H54 (cell line): ENCODE data around the gene RACGAP1.

Source experiments
- DNase-seq: peaks from one replicate; pipeline ENCODE4 v3.0.0; 2011; ENCODE audit warnings: low spot score, mixed read lengths; ENCODE audit not compliant: insufficient read length
- FAIRE-seq: peaks from 3 replicates; lab custom pipeline; 2011; peaks lifted over from hg19 to GRCh38; lab: Jason Lieb, UNC
- POLR2A ChIP-seq: IDR thresholded peaks from 2 replicates; pipeline ENCODE4 v1.6.1; 2011; ENCODE audit warnings: low read depth, mild to moderate bottlenecking, low read length

RACGAP1 gene

DNA sequence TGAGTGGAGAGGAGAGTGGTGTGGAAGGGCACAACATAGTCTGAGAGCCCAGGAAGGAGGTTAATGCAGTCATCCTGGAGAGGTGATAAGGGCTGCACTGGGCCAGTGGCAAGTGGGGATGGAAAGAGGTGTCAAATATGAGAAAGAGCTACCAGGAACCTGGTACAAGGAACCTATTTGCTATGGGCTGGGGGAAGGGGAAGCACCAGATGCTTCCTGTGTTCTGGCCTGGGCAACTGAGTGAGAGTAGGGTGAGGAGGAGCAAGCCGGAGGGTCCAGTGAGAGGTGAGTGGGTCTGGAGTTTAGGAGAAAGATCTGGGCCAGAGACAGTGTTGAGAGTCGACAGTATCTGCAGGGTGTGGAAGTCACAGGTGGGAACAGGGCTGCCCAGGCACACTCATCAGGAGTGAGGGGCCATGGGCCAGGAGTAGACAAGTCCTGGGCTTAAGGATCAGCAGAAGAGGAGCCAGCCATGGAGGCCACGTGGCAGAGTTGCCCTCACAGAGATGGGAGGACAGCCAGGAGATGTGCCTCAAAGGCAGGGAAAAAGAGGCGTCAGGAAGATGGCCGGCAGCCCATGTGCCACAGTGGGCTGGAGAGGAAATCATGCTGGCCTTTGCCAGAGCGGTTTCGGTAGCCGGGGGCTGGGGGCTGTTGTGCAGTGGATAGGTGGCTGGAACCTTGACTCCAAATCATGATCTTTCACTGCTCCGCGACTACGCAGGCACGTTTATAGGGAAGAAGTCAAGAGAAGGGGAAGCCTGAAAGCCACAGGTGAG, 55.5 kb downstream of the RACGAP1 start:
- TF ChIP-seq POLR2A = no peak
- FAIRE-seq = no peak

DNA sequence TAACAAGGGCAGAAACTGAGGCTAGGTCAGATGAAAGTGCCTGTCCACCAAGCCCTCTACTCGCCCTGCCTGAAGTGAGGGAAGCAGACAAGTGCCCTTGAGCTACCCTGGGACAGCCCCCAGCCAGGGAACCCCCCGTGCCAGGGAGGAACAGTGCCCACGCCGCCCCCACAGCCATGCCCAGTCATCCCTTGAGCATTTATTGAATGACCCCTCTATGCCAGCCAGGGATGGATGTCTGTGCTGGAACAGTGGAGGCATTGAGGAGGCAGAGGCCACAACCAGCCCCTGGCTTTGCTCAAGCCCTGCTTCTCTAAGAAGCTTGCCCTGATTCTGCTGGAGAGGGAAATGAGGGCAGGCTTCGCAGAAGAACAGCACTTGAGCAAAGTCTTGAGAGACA, 56.3 kb downstream of the RACGAP1 start:
- DNase-seq = no peak
- TF ChIP-seq POLR2A = no peak
- FAIRE-seq = no peak

More for the DNA sequence above, 55.5 kb downstream of the RACGAP1 start:
- no peak for DNase-seq

DNA sequence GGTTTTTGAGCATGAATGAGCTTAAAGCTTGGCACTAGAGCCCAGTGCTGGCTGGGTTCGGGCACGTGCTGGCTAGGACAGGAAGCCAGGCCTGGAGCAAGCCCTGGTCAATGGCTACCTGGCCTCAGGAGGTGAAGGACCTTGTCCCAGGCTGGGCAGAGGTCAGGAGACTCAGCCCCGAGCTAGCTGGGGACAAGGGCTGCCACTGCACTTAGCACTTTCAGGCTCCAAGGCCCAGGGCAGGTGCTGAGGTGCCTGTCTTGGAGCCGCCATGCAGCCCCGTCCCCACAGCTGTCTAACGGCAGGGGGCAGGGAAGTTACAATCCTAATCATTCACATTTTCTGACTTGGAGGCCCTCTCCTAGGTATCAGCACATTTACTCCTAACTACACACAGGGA, 56.8 kb downstream of the RACGAP1 start:
- TF ChIP-seq POLR2A = no peak
- DNase-seq (no peak), FAIRE-seq (no peak)

DNA sequence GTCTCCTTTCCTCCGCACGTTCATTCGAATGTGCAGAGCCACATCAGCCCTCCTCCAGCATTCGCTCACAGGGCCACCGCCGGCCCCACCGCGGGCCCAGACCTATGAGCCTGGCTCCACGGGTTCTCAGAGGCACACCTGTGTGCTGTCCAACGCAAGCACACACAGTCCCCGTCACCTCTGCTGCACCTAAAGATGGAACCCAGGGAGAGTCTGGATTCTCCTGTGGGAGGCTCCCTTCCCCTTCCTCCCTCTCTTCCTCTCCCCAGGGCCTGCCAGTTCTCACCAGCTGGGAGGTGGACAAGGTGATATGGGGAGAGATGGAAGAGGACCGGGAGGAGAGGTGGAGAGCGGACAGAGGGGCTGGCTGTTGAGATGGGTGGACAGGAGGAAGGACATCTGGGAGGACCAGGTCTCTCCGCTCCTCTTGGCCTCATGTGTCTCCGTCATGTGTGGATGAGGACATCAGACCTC, 57.5 kb downstream of the RACGAP1 start:
- FAIRE-seq (no peak), DNase-seq (no peak)
- no peak for TF ChIP-seq POLR2A

DNA sequence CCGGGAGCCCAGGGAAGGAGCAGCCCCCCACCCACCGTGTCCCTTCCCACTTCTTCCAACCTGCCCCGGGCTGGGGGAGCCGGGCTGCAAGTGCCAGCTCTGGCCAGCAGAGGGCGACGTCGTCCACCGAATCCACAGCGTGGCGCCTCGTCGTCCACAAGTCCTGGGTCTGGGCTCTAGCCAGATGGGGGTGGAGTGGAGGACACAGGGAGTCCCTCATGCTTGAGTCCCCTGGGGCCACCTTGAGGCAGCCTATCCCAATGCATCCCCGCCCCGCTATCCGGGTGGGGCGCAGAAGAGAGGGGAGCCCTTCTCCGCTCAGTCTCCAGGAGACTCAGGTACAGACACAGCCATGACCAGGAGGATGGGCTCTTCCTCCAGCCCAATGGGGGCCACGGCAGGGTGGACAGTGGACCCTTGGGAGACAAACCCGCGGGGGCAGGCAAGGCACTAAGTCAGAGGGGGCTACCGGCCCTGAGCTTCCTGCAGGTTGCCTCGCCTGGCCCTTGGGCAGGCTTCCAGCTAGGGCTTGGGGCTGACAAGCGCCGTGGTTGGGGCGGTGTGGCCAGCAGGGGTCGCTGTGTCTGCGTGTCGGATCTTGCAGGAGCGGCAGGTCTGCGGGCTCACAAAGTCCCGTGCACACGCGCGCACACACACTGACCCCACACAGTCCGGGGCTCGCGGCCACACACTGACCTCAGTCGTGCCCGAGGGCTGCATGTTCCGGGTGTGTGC, 58.1 kb downstream of the RACGAP1 start:
- DNase-seq (peak; percentile 90), FAIRE-seq (no peak)
- 0 out of 2 replicates have a peak, but pooled peaks have one; percentile 11 for TF ChIP-seq POLR2A

DNA sequence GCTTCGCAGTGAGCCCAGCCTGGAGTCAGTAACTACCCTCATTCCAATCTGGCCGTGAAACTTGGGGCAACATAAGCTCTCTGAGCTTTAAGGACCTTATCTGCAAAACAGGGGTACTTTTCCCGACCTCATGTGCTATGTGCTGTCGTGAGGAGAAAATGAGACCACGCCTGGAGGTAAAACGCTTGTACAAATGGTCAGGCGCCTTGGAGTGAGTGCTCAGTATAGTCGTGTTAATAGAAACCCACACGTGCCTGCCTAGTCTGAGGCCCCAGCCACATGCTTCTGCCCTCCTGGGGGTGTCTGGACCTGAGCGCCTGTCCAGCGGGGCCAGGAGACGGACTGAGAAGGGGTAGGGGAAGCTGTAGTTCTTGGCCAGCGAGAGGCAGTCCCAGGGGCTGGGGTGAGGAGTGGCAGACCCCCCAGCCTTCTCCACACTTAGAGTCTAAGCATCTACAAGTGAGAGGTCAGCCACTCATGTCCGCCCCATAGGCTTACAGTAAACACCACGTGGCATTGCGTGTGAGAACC, 58.7 kb downstream of the RACGAP1 start:
- no peak for TF ChIP-seq POLR2A
- DNase-seq (no peak), FAIRE-seq (no peak)

DNA sequence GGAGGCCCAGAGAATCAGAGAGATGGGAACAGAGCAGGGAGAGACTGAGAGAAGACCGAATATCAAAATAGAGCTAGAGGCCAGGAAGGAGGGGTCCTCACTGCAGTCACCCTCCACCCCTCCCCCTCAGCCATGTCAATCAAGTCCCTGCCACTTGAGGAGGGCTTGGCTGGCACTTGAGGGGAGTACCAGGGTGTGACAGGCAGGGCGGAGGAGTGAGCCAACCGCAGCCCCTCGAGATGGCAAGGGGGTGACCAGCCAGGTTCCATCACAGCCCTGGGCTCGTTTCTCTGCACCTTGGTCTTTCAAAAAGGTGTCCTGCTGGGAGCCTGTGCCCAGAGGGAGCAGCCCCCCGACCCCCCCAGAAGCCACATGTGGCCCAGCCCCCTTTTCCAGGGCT, 59.5 kb downstream of the RACGAP1 start:
- DNase-seq = no peak
- no peak for TF ChIP-seq POLR2A

DNA sequence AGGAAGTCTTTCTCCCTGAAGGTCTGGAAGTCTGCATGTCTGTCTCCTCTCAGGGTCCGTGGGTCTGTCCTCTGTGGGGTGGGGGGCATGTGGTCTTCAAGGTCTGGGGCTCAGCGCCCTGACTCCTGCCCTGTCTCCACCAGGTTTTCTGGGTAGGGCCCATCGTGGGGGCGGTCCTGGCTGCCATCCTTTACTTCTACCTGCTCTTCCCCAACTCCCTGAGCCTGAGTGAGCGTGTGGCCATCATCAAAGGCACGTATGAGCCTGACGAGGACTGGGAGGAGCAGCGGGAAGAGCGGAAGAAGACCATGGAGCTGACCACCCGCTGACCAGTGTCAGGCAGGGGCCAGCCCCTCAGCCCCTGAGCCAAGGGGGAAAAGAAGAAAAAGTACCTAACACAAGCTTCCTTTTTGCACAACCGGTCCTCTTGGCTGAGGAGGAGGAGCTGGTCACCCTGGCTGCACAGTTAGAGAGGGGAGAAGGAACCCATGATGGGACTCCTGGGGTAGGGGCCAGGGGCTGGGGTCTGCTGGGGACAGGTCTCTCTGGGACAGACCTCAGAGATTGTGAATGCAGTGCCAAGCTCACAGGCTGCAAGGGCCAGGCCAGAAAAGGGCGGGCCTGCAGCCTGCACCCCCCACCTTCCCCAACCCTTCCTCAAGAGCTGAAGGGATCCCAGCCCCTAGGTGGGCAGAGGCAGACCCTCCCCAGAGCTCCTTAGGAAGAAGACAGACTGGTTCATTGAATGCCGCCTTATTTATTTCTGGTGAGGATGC, 60.3 kb downstream of the RACGAP1 start:
- FAIRE-seq (no peak), DNase-seq (no peak)
- TF ChIP-seq POLR2A = no peak

More for the DNA sequence above, 59.5 kb downstream of the RACGAP1 start:
- FAIRE-seq = no peak

DNA sequence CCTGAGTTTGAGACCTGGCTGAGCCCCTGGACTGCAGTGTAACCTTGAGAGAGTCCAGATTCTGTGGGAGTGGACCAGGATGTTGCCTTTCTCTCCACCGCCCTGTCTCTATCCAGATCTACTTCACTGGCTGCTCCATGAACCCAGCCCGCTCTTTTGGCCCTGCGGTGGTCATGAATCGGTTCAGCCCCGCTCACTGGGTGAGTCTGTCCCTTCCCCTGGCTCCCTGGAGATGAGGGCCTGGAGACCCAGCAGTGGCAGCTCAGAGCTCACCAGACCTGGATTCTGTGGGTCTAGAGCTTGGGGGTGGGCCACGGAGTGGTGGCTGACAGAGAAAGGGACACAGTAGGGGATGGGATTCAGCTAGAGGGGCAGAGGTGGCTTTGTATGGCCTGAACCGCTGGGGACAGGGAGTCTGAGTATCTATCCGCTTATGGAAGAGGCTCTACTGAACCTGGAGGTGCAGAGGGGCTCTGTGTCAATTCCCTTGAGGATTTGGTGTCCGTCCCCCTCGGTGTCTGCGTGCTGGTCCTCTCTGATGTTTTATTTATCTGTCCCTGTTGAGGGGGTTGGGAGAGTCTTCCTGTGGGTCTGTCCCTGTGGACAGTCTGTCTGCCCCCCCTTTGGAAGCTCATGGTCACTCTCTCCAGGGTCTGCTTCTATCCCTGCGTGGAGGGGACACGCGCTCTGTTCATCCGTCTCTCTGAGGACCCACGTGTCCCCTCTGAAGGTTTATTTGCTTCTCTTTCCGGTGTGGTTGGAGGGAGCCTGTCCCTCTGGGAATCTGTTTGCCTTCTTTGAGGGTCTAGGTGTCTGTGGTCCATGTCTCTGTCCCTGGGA, 61.1 kb downstream of the RACGAP1 start:
- DNase-seq (no peak), FAIRE-seq (no peak)
- no peak for TF ChIP-seq POLR2A

DNA sequence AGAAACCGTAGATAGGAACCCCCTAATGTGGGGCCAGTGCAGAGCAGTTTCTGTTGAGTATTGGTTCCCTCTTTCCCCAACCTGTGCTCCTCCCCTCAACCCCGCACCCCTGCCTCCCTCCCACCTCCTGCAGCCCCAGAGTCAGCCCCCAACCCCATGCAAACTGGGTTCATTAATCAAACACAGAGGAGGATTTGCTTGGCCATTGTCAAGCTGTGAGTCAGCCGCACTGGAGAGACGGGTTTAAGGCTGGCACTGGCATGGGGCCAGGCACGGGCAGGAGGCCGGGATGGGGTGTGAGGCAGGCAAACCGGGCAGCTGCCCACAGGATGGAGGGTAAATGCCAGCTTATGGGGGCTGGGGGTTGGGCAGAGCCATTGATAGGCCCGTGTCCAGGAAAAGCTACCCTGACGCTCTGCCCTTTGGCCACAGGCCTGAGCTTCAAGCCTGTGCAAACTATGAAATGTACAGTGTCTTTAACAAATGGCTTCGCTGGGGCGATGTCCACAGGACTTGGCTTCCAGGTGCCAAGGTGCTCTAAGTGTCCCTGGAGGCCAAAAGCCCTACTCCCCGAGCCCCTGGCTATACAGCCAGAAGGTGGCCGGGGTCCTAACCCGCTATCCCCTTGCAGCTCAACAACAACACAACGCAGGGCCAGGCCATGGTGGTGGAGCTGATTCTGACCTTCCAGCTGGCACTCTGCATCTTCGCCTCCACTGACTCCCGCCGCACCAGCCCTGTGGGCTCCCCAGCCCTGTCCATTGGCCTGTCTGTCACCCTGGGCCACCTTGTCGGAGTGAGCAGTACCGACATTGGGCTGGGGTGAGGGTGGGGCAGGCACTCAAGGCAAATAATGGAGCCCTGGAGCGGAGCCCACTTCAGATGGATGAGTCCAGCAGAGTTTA, 62.2 kb downstream of the RACGAP1 start:
- no peak for TF ChIP-seq POLR2A
- peak; percentile 100 for DNase-seq
- peak; percentile 67 for FAIRE-seq

DNA sequence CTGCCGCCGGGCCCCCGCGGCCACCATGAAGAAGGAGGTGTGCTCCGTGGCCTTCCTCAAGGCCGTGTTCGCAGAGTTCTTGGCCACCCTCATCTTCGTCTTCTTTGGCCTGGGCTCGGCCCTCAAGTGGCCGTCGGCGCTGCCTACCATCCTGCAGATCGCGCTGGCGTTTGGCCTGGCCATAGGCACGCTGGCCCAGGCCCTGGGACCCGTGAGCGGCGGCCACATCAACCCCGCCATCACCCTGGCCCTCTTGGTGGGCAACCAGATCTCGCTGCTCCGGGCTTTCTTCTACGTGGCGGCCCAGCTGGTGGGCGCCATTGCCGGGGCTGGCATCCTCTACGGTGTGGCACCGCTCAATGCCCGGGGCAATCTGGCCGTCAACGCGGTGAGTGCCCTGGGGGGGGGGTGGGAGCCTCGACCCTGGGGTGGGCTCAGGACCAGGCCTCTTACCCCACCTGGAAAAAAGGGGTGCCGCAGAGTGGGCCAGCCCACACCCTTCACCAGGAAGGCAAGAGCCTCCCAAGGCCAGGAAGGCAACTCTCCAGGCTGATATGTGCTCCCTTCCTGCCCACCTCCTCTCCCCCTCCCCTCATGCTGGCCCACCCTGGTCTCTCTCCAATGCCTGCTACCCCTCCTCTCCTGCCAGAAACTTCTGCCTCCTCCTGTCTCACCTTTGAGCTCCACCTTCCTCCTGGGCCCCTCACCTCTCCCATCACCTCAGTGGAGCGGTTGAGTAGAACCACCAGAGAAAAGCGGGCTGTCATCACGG, 63.1 kb downstream of the RACGAP1 start:
- DNase-seq (no peak), FAIRE-seq (no peak)
- TF ChIP-seq POLR2A = no peak
